Tibial nerve (tissue), 4 donors: ENCODE measurements around the gene KRT6C. TPM values are rescaled to one million over a fixed set of nuclear protein-coding genes. Genes with fewer than 3 reads are reported as not detected.

Experiments used
- DNase-seq, 2 donors: peaks; one replicate each; pipeline ENCODE4 v3.0.0-alpha.2; 2019; ENCODE audit warnings: low spot score in 2 of 2
- H3K27ac ChIP-seq, 4 donors: fragments of 200-600 bp; sonication (generic) in 3 of 4; one replicate each; pipeline ENCODE4 v1.5.1; 2017 to 2019; ENCODE audit warnings: mild to moderate bottlenecking in 1 of 4
- H3K27me3 ChIP-seq, 2 donors: fragments of 200-600 bp; sonication (generic) in 1 of 2; one replicate each; pipeline versions ENCODE4 v1.5.1 to v1.6.0; 2017 to 2019
- H3K36me3 ChIP-seq, 3 donors: fragments of 200-600 bp; sonication (generic); one replicate each; pipeline ENCODE4 v1.5.1; 2018 to 2019
- H3K4me1 ChIP-seq, 4 donors: fragments of 200-600 bp; sonication (generic) in 3 of 4; one replicate each; pipeline ENCODE4 v1.5.1; 2017 to 2019
- H3K4me3 ChIP-seq, 4 donors: fragments of 200-600 bp; sonication (generic) in 3 of 4; one replicate each; pipeline ENCODE4 v1.5.1; 2017 to 2019; ENCODE audit warnings: mild to moderate bottlenecking in 1 of 4, moderate library complexity in 1 of 4
- H3K9me3 ChIP-seq, 4 donors: fragments of 200-600 bp; sonication (generic) in 3 of 4; one replicate each; pipeline ENCODE4 v1.5.1; 2017 to 2019
- CTCF ChIP-seq, 5 experiments: fragments of 200-600 bp in 3 of 5; fragments of 450-650 bp in 2 of 5; sonication (generic) in 3 of 5; IDR thresholded peaks; one replicate each; pipeline ENCODE4 v1.5.1; 2016 to 2019; ENCODE audit warnings: antibody characterized with exemption in 5 of 5, mild to moderate bottlenecking in 3 of 5, moderate library complexity in 2 of 5
- EP300 ChIP-seq, 2 donors: sonication (generic); formaldehyde crosslinking; IDR thresholded peaks; one replicate each; pipeline ENCODE4 v1.6.1; 2017; ENCODE audit warnings: antibody characterized with exemption in 2 of 2, mild to moderate bottlenecking in 1 of 2
- POLR2A ChIP-seq, 2 donors: fragments of 450-650 bp; IDR thresholded peaks; one replicate each; pipeline ENCODE4 v1.6.1; 2017; ENCODE audit warnings: antibody characterized with exemption in 2 of 2, mild to moderate bottlenecking in 2 of 2, moderate library complexity in 2 of 2
- WGBS, 2 donors: methylation state at CpG; one replicate each; pipeline ENCODE4 v1.1.5; 2018; 5-methylcytosine and 5-hydroxymethylcytosine counted together
- total RNA-seq, 4 donors: library from RNA; depleted of rRNA; stranded (reverse); fragments of >200 nt; gene quantifications; one replicate each; pipeline ENCODE4 v1.1.0, GENCODE V29; 2016

KRT6C gene
- total RNA-seq, 4 donors from 2014 or later = not detected

GRCh38 chr12:52436000-52436827, 37.4 kb downstream of the KRT6C start:
- 48 to 54% methylated on average over 9 of the region's 9 CpGs for WGBS, 2 donors

GRCh38 chr12:52435659-52435999, 38.0 kb downstream of the KRT6C start:
- no peaks in the 10 kb centered on the region for H3K9me3 ChIP-seq
- TF ChIP-seq EP300 (IDR thresholded peaks at IDR 0.05) (no peak), POLR2A (IDR thresholded peaks at IDR 0.05) (no peak)
- H3K4me3 ChIP-seq = no peak overlapping the region
- 88 to 95% methylated on average over 6 of the region's 6 CpGs for WGBS, 2 donors
- H3K27me3 ChIP-seq = peaks cover 0 to 8% of the 10 kb centered on the region in 2 donors
- H3K36me3 ChIP-seq = no peaks in the 10 kb centered on the region
- H3K4me1 ChIP-seq = no peaks in the 10 kb centered on the region
- no peak overlapping the region for H3K27ac ChIP-seq
- no peak for DNase-seq

More at GRCh38 chr12:52436000-52436827, 37.4 kb downstream of the KRT6C start:
- Histone ChIP-seq H3K9me3 (no peaks in the 10 kb centered on the region), H3K27me3 (peaks cover 0 to 8% of the 10 kb centered on the region in 2 donors), H3K27ac (no peak overlapping the region), H3K4me1 (no peaks in the 10 kb centered on the region), H3K36me3 (no peaks in the 10 kb centered on the region), H3K4me3 (no peak overlapping the region)
- DNase-seq = no peak
- no peak for TF ChIP-seq CTCF (IDR thresholded peaks at IDR 0.05)

GRCh38 chr12:52434760-52435530, 38.7 kb downstream of the KRT6C start:
- Histone ChIP-seq H3K27ac (no peak overlapping the region), H3K4me3 (no peak overlapping the region), H3K36me3 (no peaks in the 10 kb centered on the region), H3K9me3 (no peaks in the 10 kb centered on the region), H3K27me3 (peaks cover 0 to 8% of the 10 kb centered on the region in 2 donors), H3K4me1 (no peaks in the 10 kb centered on the region)
- no peak for DNase-seq
- TF ChIP-seq CTCF (IDR thresholded peaks at IDR 0.05) (no peak), EP300 (IDR thresholded peaks at IDR 0.05) (no peak), POLR2A (IDR thresholded peaks at IDR 0.05) (no peak)
- WGBS, 2 donors = 89 to 90% methylated on average over 6 of the region's 6 CpGs

GRCh38 chr12:52434081-52434733, 39.4 kb downstream of the KRT6C start, which contains the start of gene KRT75:
Gene KRT75, minus strand, starts transcription at chr12:52434371. Its CDS starts 67 bp downstream, at chr12:52434304.
- H3K27me3 ChIP-seq = peaks cover 0 to 8% of the 10 kb centered on the region in 2 donors
- H3K27ac ChIP-seq = no peak within 1 kb of the TSS
- 80 to 83% methylated on average over 20 of the region's 20 CpGs for WGBS, 2 donors
- H3K4me3 ChIP-seq = no peak within 1 kb of the TSS
- DNase-seq = no peak
- H3K36me3 ChIP-seq = no peaks in the 10 kb centered on the region
- no peaks in the 10 kb centered on the region for H3K9me3 ChIP-seq
- H3K4me1 ChIP-seq = no peaks in the 10 kb centered on the region
- no peak for TF ChIP-seq CTCF (IDR thresholded peaks at IDR 0.05)
- no peak for TF ChIP-seq EP300 (IDR thresholded peaks at IDR 0.05)
- no peak for TF ChIP-seq POLR2A (IDR thresholded peaks at IDR 0.05)

DNA sequence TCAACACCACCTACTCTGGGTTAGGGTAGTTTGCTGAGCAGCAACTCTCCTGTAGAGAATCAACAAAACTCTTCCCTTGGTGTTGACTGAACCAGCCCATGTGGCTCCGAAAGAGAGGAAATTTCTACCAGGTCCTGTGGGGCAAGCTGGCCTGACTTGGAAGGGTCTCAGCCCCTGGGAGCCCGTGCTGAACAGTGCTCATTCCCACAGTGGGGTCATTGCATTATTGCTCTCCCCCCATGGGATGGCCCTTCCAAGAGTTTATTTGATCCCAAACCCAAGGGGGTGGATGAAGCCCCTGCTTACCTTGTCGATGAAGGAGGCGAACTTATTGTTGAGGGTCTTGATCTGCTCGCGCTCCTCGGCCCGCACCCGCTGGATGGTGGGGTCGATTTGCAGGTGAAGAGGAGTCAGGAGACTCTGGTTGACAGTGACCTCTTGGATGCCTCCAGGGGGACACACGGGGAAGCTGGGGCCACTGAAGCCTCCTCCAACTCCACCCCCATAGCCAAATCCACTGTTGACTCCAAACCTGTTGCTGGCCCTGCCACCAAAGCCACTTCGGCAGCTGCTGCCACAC, 40.0 kb downstream of the KRT6C start:
- H3K4me3 ChIP-seq = no peak overlapping the region
- H3K9me3 ChIP-seq = no peaks in the 10 kb centered on the region
- no peaks in the 10 kb centered on the region for H3K36me3 ChIP-seq
- H3K27ac ChIP-seq = no peak overlapping the region
- WGBS, 2 donors = 93 to 95% methylated on average over 12 of the region's 12 CpGs
- no peak for DNase-seq
- TF ChIP-seq EP300 (IDR thresholded peaks at IDR 0.05) = no peak
- TF ChIP-seq CTCF (IDR thresholded peaks at IDR 0.05) = no peak
- TF ChIP-seq POLR2A (IDR thresholded peaks at IDR 0.05) = no peak
- H3K4me1 ChIP-seq = no peaks in the 10 kb centered on the region
- H3K27me3 ChIP-seq = peaks cover 0 to 8% of the 10 kb centered on the region in 2 donors
